Measurements from ENCODE around the gene FSTL4. TPM values are rescaled to one million over a fixed set of nuclear protein-coding genes. Genes with fewer than 3 reads are reported as not detected.

FSTL4 gene
- total and polyA plus RNA-seq, 9 donors, result 0.07 to 0.22 (median 0.15) TPM; not detected in 4

DNA sequence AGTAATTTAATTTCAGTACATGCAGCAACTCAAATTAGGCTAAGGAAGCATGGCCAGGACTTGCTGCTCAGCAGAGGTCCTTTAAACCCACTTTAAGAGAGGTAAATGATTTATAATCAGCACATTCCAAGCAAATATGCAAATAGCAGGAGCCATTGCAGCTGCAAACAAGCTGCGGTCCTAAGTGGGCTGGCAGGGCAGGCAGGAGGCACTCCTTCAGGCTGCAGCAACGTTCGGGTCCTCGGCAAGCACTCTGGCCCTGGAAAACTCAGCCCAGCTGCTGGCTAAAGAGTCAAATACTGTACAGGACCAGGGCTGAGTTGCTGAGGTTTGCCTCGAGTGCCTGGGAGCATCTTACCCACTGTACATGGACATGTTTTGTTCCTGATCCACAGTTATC is 126.9 kb downstream of the FSTL4 start:
- Histone ChIP-seq H3K27me3 (no peaks in the 10 kb centered on the region), H3K4me3 (no peak overlapping the region), H3K36me3 (no peaks in the 10 kb centered on the region), H3K9me3 (no peaks in the 10 kb centered on the region), H3K27ac (no peak overlapping the region), H3K4me1 (ENCODE audit: insufficient read depth) (no peaks in the 10 kb centered on the region)
- DNase-seq, result no peak
- intact Hi-C loops (cut with DNase I), result no loop called here
- 12 to 16% (median 14%) methylated on average over 5 of the region's 5 CpGs for WGBS, 3 donors
- no peak for TF ChIP-seq POLR2A (IDR thresholded peaks at IDR 0.05)
- TF ChIP-seq, protein P1, sequence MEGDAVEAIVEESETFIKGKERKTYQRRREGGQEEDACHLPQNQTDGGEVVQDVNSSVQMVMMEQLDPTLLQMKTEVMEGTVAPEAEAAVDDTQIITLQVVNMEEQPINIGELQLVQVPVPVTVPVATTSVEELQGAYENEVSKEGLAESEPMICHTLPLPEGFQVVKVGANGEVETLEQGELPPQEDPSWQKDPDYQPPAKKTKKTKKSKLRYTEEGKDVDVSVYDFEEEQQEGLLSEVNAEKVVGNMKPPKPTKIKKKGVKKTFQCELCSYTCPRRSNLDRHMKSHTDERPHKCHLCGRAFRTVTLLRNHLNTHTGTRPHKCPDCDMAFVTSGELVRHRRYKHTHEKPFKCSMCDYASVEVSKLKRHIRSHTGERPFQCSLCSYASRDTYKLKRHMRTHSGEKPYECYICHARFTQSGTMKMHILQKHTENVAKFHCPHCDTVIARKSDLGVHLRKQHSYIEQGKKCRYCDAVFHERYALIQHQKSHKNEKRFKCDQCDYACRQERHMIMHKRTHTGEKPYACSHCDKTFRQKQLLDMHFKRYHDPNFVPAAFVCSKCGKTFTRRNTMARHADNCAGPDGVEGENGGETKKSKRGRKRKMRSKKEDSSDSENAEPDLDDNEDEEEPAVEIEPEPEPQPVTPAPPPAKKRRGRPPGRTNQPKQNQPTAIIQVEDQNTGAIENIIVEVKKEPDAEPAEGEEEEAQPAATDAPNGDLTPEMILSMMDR (IDR thresholded peaks at IDR 0.05), result no peak
- TF ChIP-seq EP300 (IDR thresholded peaks at IDR 0.05), result no peak

DNA sequence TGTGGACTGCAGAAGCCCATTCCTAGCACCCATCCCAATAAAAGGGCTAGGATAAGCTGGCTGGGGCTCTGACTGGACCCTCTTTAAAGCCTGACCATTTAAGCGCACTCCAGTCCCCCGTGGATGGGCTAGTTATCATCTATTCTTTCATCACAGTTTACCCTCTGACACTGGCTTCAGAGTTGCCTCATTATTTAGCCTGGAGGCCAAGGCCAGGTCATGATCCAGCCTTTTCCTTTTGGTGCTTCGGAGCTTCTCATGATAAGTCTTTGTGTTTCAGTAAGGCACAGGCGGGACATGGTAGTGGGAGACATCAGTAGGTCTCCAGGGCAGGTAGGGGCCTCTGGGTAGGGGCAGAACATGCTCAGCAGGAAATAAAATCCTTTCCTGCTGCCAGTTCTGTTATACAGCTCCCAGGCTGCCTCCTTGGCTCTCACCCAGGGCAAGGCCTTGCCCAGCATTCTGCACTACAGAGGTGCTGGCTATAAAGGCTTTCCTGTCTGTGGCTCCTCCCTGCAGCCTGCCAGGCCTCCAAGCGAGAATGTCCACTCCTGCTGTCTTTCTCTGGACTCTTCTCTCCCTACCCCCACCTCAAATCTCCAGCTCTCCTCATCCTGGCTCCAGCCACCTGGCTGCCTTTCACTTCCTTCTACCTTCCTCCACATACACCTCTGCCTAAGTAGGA is 128.8 kb downstream of the FSTL4 start:
- Histone ChIP-seq H3K4me1 (ENCODE audit: insufficient read depth) (no peaks in the 10 kb centered on the region), H3K27me3 (no peaks in the 10 kb centered on the region), H3K4me3 (no peak overlapping the region), H3K9me3 (no peaks in the 10 kb centered on the region), H3K36me3 (no peaks in the 10 kb centered on the region), H3K27ac (no peak overlapping the region)
- intact Hi-C loops (cut with DNase I), result no loop called here
- TF ChIP-seq EP300 (IDR thresholded peaks at IDR 0.05) (no peak), POLR2A (IDR thresholded peaks at IDR 0.05) (no peak)
- TF ChIP-seq, protein P1 (IDR thresholded peaks at IDR 0.05), result no peak
- no peak for DNase-seq
- WGBS, 3 donors, result 58 to 66% (median 64%) methylated on average over 5 of the region's 5 CpGs

DNA sequence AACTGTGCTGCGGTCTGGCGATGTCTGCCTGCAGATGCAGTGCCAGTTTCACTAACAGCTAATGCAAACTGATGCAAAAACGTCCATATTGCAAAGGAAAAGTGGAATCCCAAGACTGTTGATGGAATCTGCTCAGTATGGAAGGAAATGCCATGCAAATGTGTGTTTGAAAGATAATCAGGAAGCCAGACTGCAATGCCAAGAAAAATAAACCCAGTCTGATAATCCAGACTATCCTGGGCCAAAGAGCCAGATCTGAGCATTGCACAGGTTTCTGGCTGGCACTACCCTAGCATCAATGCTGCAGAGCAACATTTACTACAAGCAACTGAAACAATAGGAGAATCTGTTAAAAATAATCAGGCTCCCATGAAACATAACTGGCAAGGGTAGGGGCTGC is 130.3 kb downstream of the FSTL4 start:
- DNase-seq, result no peak
- intact Hi-C loops (cut with DNase I), result no loop called here
- Histone ChIP-seq H3K27me3 (no peaks in the 10 kb centered on the region), H3K4me1 (ENCODE audit: insufficient read depth) (no peaks in the 10 kb centered on the region), H3K36me3 (no peaks in the 10 kb centered on the region), H3K4me3 (no peak overlapping the region), H3K27ac (no peak overlapping the region), H3K9me3 (no peaks in the 10 kb centered on the region)
- 62 to 74% (median 68%) methylated on average over 3 of the region's 3 CpGs for WGBS, 3 donors
- TF ChIP-seq EP300 (IDR thresholded peaks at IDR 0.05), result no peak
- TF ChIP-seq, protein P1 (IDR thresholded peaks at IDR 0.05), result no peak
- TF ChIP-seq POLR2A (IDR thresholded peaks at IDR 0.05), result no peak

DNA sequence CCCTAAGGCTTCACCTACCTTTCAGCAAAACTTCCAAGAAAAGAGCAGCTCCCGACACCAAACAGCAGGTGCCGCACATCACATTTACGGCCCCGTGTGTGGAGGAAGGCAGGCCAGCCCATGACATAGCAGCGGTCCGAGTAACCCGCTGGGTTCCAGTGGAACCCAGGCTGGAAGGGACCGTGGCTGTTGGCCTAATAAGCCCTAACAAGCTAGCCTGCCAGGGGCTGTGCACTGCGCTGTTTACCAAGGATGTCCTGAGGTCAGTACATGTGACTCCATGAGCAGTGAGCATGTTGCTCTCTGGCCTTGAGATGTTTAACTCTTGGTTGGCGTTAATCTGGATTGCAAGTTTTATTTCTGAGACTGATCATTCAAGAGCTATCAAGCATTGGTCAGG is 131.5 kb downstream of the FSTL4 start:
- Histone ChIP-seq H3K27ac (no peak overlapping the region), H3K27me3 (no peaks in the 10 kb centered on the region), H3K4me1 (ENCODE audit: insufficient read depth) (no peaks in the 10 kb centered on the region), H3K9me3 (no peaks in the 10 kb centered on the region), H3K4me3 (no peak overlapping the region), H3K36me3 (no peaks in the 10 kb centered on the region)
- TF ChIP-seq POLR2A (IDR thresholded peaks at IDR 0.05) (no peak), EP300 (IDR thresholded peaks at IDR 0.05) (no peak)
- TF ChIP-seq, protein P1 (IDR thresholded peaks at IDR 0.05), result no peak
- WGBS, 3 donors, result 61 to 62% (median 61%) methylated on average over 10 of the region's 10 CpGs
- intact Hi-C loops (cut with DNase I), result no loop called here
- no peak for DNase-seq

All from ovary (tissue), 9 donors.